ENCODE measurements around the gene AMIGO1. TPM values are rescaled to one million over a fixed set of nuclear protein-coding genes. Genes with fewer than 3 reads are reported as not detected.

AMIGO1 gene
- total and polyA plus RNA-seq, 2 of the 8 experiments (the other 6 are each of a cell fraction or from before 2014, with no cell fraction given), result 1.5 to 2.7 TPM

DNA sequence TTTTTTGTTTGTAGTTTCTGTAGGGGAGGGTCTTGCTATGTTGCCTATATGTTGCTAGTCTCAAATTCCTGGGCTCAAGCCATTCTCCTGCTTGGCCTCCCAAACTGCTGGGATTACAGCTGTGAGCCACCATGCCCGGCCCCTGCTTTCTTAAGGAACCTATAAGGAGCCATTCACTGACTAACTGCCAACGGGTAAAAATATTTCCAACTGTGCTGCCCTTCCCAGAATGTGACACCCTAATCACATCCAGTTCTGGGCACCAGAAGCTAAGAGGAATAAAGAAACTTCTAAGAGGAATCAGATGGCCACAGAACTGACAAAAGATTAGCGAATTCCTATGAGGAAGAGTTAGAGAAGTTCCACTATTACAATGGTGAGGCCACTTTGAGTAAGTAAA is 36.7 kb downstream of the AMIGO1 start (continued):
- TF ChIP-seq, protein P1, sequence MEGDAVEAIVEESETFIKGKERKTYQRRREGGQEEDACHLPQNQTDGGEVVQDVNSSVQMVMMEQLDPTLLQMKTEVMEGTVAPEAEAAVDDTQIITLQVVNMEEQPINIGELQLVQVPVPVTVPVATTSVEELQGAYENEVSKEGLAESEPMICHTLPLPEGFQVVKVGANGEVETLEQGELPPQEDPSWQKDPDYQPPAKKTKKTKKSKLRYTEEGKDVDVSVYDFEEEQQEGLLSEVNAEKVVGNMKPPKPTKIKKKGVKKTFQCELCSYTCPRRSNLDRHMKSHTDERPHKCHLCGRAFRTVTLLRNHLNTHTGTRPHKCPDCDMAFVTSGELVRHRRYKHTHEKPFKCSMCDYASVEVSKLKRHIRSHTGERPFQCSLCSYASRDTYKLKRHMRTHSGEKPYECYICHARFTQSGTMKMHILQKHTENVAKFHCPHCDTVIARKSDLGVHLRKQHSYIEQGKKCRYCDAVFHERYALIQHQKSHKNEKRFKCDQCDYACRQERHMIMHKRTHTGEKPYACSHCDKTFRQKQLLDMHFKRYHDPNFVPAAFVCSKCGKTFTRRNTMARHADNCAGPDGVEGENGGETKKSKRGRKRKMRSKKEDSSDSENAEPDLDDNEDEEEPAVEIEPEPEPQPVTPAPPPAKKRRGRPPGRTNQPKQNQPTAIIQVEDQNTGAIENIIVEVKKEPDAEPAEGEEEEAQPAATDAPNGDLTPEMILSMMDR (IDR thresholded peaks at IDR 0.05; ENCODE audit: control extremely low read depth in 1 of 3, insufficient read depth in 1 of 3, low read depth in 1 of 3, low read length in 3 of 3), result no peak
- TF ChIP-seq, protein P2, sequence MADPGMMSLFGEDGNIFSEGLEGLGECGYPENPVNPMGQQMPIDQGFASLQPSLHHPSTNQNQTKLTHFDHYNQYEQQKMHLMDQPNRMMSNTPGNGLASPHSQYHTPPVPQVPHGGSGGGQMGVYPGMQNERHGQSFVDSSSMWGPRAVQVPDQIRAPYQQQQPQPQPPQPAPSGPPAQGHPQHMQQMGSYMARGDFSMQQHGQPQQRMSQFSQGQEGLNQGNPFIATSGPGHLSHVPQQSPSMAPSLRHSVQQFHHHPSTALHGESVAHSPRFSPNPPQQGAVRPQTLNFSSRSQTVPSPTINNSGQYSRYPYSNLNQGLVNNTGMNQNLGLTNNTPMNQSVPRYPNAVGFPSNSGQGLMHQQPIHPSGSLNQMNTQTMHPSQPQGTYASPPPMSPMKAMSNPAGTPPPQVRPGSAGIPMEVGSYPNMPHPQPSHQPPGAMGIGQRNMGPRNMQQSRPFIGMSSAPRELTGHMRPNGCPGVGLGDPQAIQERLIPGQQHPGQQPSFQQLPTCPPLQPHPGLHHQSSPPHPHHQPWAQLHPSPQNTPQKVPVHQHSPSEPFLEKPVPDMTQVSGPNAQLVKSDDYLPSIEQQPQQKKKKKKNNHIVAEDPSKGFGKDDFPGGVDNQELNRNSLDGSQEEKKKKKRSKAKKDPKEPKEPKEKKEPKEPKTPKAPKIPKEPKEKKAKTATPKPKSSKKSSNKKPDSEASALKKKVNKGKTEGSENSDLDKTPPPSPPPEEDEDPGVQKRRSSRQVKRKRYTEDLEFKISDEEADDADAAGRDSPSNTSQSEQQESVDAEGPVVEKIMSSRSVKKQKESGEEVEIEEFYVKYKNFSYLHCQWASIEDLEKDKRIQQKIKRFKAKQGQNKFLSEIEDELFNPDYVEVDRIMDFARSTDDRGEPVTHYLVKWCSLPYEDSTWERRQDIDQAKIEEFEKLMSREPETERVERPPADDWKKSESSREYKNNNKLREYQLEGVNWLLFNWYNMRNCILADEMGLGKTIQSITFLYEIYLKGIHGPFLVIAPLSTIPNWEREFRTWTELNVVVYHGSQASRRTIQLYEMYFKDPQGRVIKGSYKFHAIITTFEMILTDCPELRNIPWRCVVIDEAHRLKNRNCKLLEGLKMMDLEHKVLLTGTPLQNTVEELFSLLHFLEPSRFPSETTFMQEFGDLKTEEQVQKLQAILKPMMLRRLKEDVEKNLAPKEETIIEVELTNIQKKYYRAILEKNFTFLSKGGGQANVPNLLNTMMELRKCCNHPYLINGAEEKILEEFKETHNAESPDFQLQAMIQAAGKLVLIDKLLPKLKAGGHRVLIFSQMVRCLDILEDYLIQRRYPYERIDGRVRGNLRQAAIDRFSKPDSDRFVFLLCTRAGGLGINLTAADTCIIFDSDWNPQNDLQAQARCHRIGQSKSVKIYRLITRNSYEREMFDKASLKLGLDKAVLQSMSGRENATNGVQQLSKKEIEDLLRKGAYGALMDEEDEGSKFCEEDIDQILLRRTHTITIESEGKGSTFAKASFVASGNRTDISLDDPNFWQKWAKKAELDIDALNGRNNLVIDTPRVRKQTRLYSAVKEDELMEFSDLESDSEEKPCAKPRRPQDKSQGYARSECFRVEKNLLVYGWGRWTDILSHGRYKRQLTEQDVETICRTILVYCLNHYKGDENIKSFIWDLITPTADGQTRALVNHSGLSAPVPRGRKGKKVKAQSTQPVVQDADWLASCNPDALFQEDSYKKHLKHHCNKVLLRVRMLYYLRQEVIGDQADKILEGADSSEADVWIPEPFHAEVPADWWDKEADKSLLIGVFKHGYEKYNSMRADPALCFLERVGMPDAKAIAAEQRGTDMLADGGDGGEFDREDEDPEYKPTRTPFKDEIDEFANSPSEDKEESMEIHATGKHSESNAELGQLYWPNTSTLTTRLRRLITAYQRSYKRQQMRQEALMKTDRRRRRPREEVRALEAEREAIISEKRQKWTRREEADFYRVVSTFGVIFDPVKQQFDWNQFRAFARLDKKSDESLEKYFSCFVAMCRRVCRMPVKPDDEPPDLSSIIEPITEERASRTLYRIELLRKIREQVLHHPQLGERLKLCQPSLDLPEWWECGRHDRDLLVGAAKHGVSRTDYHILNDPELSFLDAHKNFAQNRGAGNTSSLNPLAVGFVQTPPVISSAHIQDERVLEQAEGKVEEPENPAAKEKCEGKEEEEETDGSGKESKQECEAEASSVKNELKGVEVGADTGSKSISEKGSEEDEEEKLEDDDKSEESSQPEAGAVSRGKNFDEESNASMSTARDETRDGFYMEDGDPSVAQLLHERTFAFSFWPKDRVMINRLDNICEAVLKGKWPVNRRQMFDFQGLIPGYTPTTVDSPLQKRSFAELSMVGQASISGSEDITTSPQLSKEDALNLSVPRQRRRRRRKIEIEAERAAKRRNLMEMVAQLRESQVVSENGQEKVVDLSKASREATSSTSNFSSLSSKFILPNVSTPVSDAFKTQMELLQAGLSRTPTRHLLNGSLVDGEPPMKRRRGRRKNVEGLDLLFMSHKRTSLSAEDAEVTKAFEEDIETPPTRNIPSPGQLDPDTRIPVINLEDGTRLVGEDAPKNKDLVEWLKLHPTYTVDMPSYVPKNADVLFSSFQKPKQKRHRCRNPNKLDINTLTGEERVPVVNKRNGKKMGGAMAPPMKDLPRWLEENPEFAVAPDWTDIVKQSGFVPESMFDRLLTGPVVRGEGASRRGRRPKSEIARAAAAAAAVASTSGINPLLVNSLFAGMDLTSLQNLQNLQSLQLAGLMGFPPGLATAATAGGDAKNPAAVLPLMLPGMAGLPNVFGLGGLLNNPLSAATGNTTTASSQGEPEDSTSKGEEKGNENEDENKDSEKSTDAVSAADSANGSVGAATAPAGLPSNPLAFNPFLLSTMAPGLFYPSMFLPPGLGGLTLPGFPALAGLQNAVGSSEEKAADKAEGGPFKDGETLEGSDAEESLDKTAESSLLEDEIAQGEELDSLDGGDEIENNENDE (IDR thresholded peaks at IDR 0.05; ENCODE audit: insufficient replicate concordance, low read length), result no peak
- no peak for TF ChIP-seq EP300 (IDR thresholded peaks at IDR 0.05; ENCODE audit: borderline replicate concordance in 1 of 2, low read depth in 2 of 2, low read length in 2 of 2)
